Tibial artery (tissue), 4 donors: ENCODE data around the gene BLOC1S5.

Experiments
- DNase-seq, 2 donors: peaks; one replicate each; pipeline ENCODE4 v3.0.0-alpha.2; 2019
- H3K27ac ChIP-seq, 2 donors: fragments of 200-600 bp; sonication (generic) in 1 of 2; 1 replicate in 1 of 2; 2 replicates in 1 of 2; pipeline ENCODE4 v1.5.1; 2018 to 2019; ENCODE audit warnings: mild to moderate bottlenecking in 1 of 2
- H3K27me3 ChIP-seq, 2 donors: fragments of 200-600 bp; sonication (generic) in 1 of 2; one replicate each; pipeline versions ENCODE4 v1.5.1 to v1.6.0; 2016 to 2019
- H3K36me3 ChIP-seq, 3 donors: fragments of 200-600 bp; sonication (generic) in 2 of 3; one replicate each; pipeline ENCODE4 v1.5.1; 2016 to 2019; ENCODE audit warnings: mild to moderate bottlenecking in 2 of 3
- H3K4me1 ChIP-seq, 4 donors: fragments of 200-600 bp; sonication (generic) in 2 of 4; 1 replicate in 3 of 4; 2 replicates in 1 of 4; pipeline ENCODE4 v1.5.1; 2016 to 2019
- H3K4me3 ChIP-seq, 2 donors: fragments of 200-600 bp; sonication (generic) in 1 of 2; 1 replicate in 1 of 2; 2 replicates in 1 of 2; pipeline ENCODE4 v1.5.1; 2018 to 2019; ENCODE audit warnings: mild to moderate bottlenecking in 2 of 2
- H3K9me3 ChIP-seq, 3 donors: fragments of 200-600 bp; sonication (generic) in 1 of 3; one replicate each; pipeline ENCODE4 v1.5.1; 2016 to 2019
- intact Hi-C: fragments of 100-400 bp; cut with DNase I; formaldehyde crosslinking; loops from one replicate; pipeline ENCODE4 v1.15.0; 2023; ENCODE audit warnings: low total_unique reads
- TF ChIP-seq, protein P1 (sequence below), 2 experiments: fragments of 200-600 bp in 1 of 2; fragments of 450-650 bp in 1 of 2; IDR thresholded peaks; one replicate each; pipeline ENCODE4 v1.5.1; 2017 to 2019; ENCODE audit warnings: antibody characterized with exemption in 2 of 2, mild to moderate bottlenecking in 1 of 2, moderate library complexity in 1 of 2

BLOC1S5 gene

DNA sequence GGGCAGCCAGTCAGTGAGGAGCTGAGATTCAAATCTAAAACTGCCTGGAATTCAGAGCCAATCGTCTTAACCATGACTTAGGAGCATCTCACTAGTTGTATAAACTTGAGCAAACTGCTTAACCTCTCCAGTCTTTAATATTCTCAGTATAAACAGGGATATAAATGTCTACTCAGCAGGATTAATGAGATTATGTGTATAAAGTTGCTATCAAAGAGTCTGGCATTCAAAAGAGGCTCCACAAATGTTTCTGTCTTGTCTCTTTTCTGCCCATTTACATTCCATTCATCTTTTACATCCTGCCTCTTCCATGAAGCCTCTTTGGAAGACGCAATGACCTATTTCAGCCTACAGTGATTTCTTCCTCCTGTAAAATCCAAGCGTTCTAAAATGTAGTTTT, 66.9 kb downstream of the BLOC1S5 start:
- no peak overlapping the region for H3K27ac ChIP-seq
- H3K36me3 ChIP-seq, result no peaks in the 10 kb centered on the region
- TF ChIP-seq, protein P1, sequence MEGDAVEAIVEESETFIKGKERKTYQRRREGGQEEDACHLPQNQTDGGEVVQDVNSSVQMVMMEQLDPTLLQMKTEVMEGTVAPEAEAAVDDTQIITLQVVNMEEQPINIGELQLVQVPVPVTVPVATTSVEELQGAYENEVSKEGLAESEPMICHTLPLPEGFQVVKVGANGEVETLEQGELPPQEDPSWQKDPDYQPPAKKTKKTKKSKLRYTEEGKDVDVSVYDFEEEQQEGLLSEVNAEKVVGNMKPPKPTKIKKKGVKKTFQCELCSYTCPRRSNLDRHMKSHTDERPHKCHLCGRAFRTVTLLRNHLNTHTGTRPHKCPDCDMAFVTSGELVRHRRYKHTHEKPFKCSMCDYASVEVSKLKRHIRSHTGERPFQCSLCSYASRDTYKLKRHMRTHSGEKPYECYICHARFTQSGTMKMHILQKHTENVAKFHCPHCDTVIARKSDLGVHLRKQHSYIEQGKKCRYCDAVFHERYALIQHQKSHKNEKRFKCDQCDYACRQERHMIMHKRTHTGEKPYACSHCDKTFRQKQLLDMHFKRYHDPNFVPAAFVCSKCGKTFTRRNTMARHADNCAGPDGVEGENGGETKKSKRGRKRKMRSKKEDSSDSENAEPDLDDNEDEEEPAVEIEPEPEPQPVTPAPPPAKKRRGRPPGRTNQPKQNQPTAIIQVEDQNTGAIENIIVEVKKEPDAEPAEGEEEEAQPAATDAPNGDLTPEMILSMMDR (IDR thresholded peaks at IDR 0.05), result no peak
- DNase-seq, result no peak
- H3K4me1 ChIP-seq, result no peaks in the 10 kb centered on the region
- no peak overlapping the region for H3K4me3 ChIP-seq
- no peaks in the 10 kb centered on the region for H3K9me3 ChIP-seq
- H3K27me3 ChIP-seq, result no peaks in the 10 kb centered on the region
- intact Hi-C loops, result no loop called here

DNA sequence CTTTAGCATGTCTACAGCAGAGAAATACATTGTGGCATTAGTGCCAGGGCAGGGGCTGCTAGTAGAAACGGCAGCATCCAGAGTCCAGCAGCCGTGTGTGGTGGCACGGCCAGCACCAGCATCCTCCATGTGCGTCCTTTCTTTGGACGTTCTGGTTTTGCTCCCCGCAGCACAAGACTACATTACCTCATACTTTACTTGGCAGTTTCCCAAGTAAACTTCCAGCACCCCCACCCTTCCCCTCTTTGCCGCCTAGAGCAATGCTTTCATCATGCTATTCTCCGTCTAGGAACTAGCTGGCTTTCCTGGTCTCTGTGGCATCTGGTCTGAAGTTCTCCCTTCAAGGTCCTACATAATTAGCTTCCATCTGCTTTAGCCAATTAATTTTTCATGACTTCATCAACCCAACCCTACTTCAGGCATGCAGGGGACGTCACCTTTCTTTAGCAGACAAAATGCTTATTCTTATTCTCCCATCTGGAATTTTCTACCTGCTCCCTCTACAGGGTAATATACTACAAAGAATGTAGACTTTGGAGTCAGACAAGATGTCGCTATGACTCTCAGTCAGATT, 67.6 kb downstream of the BLOC1S5 start:
- H3K4me1 ChIP-seq, result no peaks in the 10 kb centered on the region
- TF ChIP-seq, protein P1 (IDR thresholded peaks at IDR 0.05), result no peak
- intact Hi-C loops, result no loop called here
- H3K27me3 ChIP-seq, result no peaks in the 10 kb centered on the region
- no peak overlapping the region for H3K4me3 ChIP-seq
- no peak overlapping the region for H3K27ac ChIP-seq
- H3K9me3 ChIP-seq, result no peaks in the 10 kb centered on the region
- DNase-seq, result no peak
- H3K36me3 ChIP-seq, result no peaks in the 10 kb centered on the region

DNA sequence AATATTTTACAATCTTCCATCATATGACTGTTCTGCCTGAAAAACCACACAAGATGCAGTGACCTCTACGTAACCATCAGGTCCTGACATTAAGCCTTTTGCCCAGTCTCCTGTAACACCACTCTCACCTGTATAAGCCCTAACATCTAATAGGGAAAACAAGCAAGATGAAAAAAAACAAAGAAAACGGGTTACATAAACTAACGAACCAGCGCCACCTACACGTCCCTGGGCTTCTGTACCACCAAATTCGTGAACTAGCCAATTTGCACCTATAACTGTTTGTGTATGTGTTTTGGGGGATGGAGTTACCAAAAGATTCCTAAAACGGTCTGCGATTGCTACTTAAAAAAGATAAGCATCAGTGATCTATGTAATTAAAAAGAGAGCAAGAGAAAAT, 70.2 kb downstream of the BLOC1S5 start:
- H3K4me3 ChIP-seq, result no peak overlapping the region
- H3K27me3 ChIP-seq, result no peaks in the 10 kb centered on the region
- intact Hi-C loops, result no loop called here
- no peaks in the 10 kb centered on the region for H3K9me3 ChIP-seq
- H3K4me1 ChIP-seq, result no peaks in the 10 kb centered on the region
- DNase-seq, result no peak
- TF ChIP-seq, protein P1 (IDR thresholded peaks at IDR 0.05), result no peak
- H3K27ac ChIP-seq, result no peak overlapping the region
- no peaks in the 10 kb centered on the region for H3K36me3 ChIP-seq

DNA sequence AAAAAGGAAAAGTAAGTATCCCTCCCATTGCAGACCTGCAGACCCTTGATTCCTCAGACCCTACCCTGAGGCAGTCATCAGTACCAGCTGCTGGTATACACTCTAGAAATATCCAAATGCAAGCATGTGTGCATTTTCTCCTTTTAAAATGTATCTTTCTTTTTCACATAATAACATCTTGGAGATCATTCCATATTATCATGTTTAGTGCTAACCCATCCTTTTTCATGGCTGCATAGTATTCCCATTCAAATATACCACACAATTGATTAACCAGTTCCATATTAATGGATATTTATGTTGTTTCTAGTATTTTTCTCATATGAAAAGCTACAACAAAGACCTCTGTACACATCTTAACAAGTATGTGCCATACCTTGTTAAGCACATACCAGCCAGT, 70.8 kb downstream of the BLOC1S5 start:
- no peaks in the 10 kb centered on the region for H3K4me1 ChIP-seq
- DNase-seq, result no peak
- no peak overlapping the region for H3K4me3 ChIP-seq
- TF ChIP-seq, protein P1 (IDR thresholded peaks at IDR 0.05), result no peak
- no peak overlapping the region for H3K27ac ChIP-seq
- H3K27me3 ChIP-seq, result no peaks in the 10 kb centered on the region
- H3K36me3 ChIP-seq, result no peaks in the 10 kb centered on the region
- intact Hi-C loops, result no loop called here
- H3K9me3 ChIP-seq, result no peaks in the 10 kb centered on the region

DNA sequence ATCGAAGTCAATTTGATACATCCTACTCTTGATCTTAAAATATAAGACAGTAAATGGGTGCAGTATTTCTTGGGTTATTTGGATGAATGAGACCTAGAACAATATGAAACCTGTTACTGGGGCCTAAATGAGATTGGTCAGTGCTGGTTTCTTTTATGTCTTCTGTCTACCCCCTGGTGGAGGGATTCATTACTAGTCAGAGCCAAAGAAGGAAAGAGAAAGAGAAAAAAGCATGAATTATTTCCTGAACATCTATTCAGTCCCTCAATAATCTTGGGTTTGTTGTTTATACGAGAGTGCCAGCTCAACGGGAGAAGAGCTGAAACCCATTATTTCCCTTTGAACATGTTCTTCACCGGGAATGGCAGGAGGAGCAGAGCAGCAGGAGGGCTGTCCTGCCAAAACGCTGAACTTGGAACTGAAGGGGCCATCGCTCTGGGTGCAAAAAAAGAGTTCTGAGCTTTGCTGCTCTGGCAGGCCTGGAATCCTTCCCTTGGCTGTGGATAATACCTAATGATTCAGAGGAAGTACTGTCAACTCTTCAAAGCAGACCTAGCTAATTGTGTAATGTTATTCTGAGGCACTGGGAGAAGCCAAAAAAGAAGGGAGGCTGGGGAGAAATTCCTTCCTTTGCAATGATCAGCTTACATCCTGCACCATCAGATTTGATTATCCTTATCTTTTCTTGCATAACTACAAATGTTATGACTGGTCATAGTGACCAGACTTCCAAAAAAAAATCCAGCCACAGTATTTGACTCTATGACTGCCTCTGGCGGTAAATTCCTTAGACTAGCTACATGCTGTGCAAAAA, 72.0 kb downstream of the BLOC1S5 start:
- H3K4me3 ChIP-seq, result no peak overlapping the region
- H3K36me3 ChIP-seq, result no peaks in the 10 kb centered on the region
- H3K27ac ChIP-seq, result no peak overlapping the region
- H3K4me1 ChIP-seq, result no peaks in the 10 kb centered on the region
- TF ChIP-seq, protein P1 (IDR thresholded peaks at IDR 0.05), result peak; percentile 13 to 23
- intact Hi-C loops, result no loop called here
- no peaks in the 10 kb centered on the region for H3K9me3 ChIP-seq
- H3K27me3 ChIP-seq, result no peaks in the 10 kb centered on the region
- peak in 1 of 2 donors; percentile 26 for DNase-seq
